ENCODE data around the gene CD82.

The CD82 gene

GRCh38 chr11:44565211-44565952 lies at the start of gene CD82:
CD82 (plus strand) TSS chr11:44565663; CDS start chr11:44594663, 29,000 bp downstream.
- peak; percentile 98 for DNase-seq (ENCODE audit: low read depth, low spot score)

- no peak for DNase-seq (ENCODE audit: low read depth, low spot score)
Measured at GRCh38 chr11:44516688-44517507, 48.6 kb upstream of the CD82 start.

- no peak for DNase-seq (ENCODE audit: low read depth, low spot score)
Measured at GRCh38 chr11:44517541-44517940, 47.9 kb upstream of the CD82 start.

GRCh38 chr11:44518968-44519550 lies 46.4 kb upstream of the CD82 start:
- DNase-seq (ENCODE audit: low read depth, low spot score): no peak

GRCh38 chr11:44519989-44520737 lies 45.3 kb upstream of the CD82 start:
- peak; percentile 89 for DNase-seq (ENCODE audit: low read depth, low spot score)

- DNase-seq (ENCODE audit: low read depth, low spot score): no peak
Measured at GRCh38 chr11:44521148-44521547, 44.3 kb upstream of the CD82 start.

GRCh38 chr11:44522294-44522693 lies 43.2 kb upstream of the CD82 start:
- no peak for DNase-seq (ENCODE audit: low read depth, low spot score)

GRCh38 chr11:44524346-44524745 lies 41.1 kb upstream of the CD82 start:
- DNase-seq (ENCODE audit: low read depth, low spot score): no peak

GRCh38 chr11:44524751-44525201 lies 40.7 kb upstream of the CD82 start:
- no peak for DNase-seq (ENCODE audit: low read depth, low spot score)

- no peak for DNase-seq (ENCODE audit: low read depth, low spot score)
Measured at GRCh38 chr11:44525473-44526252, 39.8 kb upstream of the CD82 start.

GRCh38 chr11:44526438-44526837 lies 39.0 kb upstream of the CD82 start:
- DNase-seq (ENCODE audit: low read depth, low spot score): no peak

- no peak for DNase-seq (ENCODE audit: low read depth, low spot score)
Measured at GRCh38 chr11:44527476-44527875, 38.0 kb upstream of the CD82 start.

GRCh38 chr11:44528103-44528502 lies 37.4 kb upstream of the CD82 start:
- DNase-seq (ENCODE audit: low read depth, low spot score): no peak

GRCh38 chr11:44528581-44528980 lies 36.9 kb upstream of the CD82 start:
- no peak for DNase-seq (ENCODE audit: low read depth, low spot score)

- DNase-seq (ENCODE audit: low read depth, low spot score): no peak
Measured at GRCh38 chr11:44529895-44530412, 35.5 kb upstream of the CD82 start.

- DNase-seq (ENCODE audit: low read depth, low spot score): no peak
Measured at GRCh38 chr11:44530413-44531115, 34.9 kb upstream of the CD82 start.

- DNase-seq (ENCODE audit: low read depth, low spot score): no peak
Measured at GRCh38 chr11:44531116-44531504, 34.4 kb upstream of the CD82 start.

- DNase-seq (ENCODE audit: low read depth, low spot score): no peak
Measured at GRCh38 chr11:44531636-44532035, 33.8 kb upstream of the CD82 start.

GRCh38 chr11:44532809-44533208 lies 32.7 kb upstream of the CD82 start:
- no peak for DNase-seq (ENCODE audit: low read depth, low spot score)
